Mammary epithelial cell (primary cell): ENCODE results near the gene CD180.

Experiments
- CTCF ChIP-seq, 2 donors: IDR thresholded peaks in 1 of 2; conservative IDR thresholded peaks in 1 of 2; 2 replicates each; pipeline ENCODE4 v1.5.1; 2011 to 2012; ENCODE audit warnings: inconsistent platforms in 2 of 2, low read length in 2 of 2, mild to moderate bottlenecking in 2 of 2, control low read depth in 1 of 2, low read depth in 1 of 2; ENCODE audit not compliant: insufficient read depth in 1 of 2; ENCODE audit errors: extremely low read depth in 1 of 2
- EZH2 ChIP-seq: IDR thresholded peaks from 2 replicates; pipeline ENCODE4 v1.6.1; 2012; ENCODE audit warnings: low read length, inconsistent platforms, borderline replicate concordance

GRCh38 chr5:67205981-67206380 is 9.4 kb upstream of the CD180 start:
- no peak for TF ChIP-seq CTCF (conservative IDR thresholded peaks at IDR 0.05 in 1 of 2, IDR thresholded peaks at IDR 0.05 in 1 of 2; ENCODE audit: extremely low read depth in 1 of 2, insufficient read depth in 1 of 2, low read depth in 1 of 2, low read length in 2 of 2)
- TF ChIP-seq EZH2 = no peak
